GM12891 (cell line): ENCODE results near the gene HIRA.

ENCODE experiments used
- DNase-seq: peaks from one replicate; pipeline ENCODE4 v3.0.0; 2011; ENCODE audit warnings: low spot score; ENCODE audit not compliant: insufficient read length
- FAIRE-seq: peaks from 2 replicates; lab custom pipeline; 2011; peaks lifted over from hg19 to GRCh38; lab: Jason Lieb, UNC
- PAX5 ChIP-seq: IDR thresholded peaks from 2 replicates; pipeline ENCODE4 v1.6.1; 2011; ENCODE audit warnings: low read length, moderate library complexity, mild to moderate bottlenecking; ENCODE audit not compliant: insufficient read depth, severe bottlenecking
- POLR2A ChIP-seq: IDR thresholded peaks from 2 replicates; pipeline ENCODE4 v1.6.1; 2011; ENCODE audit warnings: low read depth, low read length, control low read depth
- POLR2AphosphoS5 ChIP-seq: IDR thresholded peaks from 2 replicates; pipeline ENCODE4 v1.6.1; 2011; ENCODE audit warnings: low read depth, low read length, control low read depth
- POU2F2 ChIP-seq: IDR thresholded peaks from 2 replicates; pipeline ENCODE4 v1.6.1; 2011; ENCODE audit warnings: low read depth, mild to moderate bottlenecking, control low read depth, low read length, moderate library complexity
- SPI1 ChIP-seq: IDR thresholded peaks from 2 replicates; pipeline ENCODE4 v1.6.1; 2011; ENCODE audit warnings: low read depth, low read length, control low read depth
- TAF1 ChIP-seq: IDR thresholded peaks from 2 replicates; pipeline ENCODE4 v1.6.1; 2011; ENCODE audit warnings: low read depth, low read length, control low read depth

Gene HIRA

GRCh38 chr22:19400881-19401280 lies 30.7 kb downstream of the HIRA start:
- no peak for FAIRE-seq
- no peak for TF ChIP-seq SPI1
- TF ChIP-seq TAF1: no peak
- TF ChIP-seq POLR2A: no peak
- no peak for TF ChIP-seq POU2F2
- TF ChIP-seq PAX5: no peak
- no peak for TF ChIP-seq POLR2AphosphoS5
- no peak for DNase-seq

GRCh38 chr22:19398652-19399051 lies 32.9 kb downstream of the HIRA start:
- no peak for TF ChIP-seq SPI1
- TF ChIP-seq TAF1: no peak
- TF ChIP-seq PAX5: no peak
- TF ChIP-seq POLR2AphosphoS5: no peak
- TF ChIP-seq POU2F2: no peak
- TF ChIP-seq POLR2A: no peak
- DNase-seq (no peak), FAIRE-seq (no peak)

GRCh38 chr22:19398206-19398605 lies 33.3 kb downstream of the HIRA start:
- DNase-seq: no peak
- no peak for FAIRE-seq
- TF ChIP-seq POLR2AphosphoS5 (no peak), POU2F2 (no peak), TAF1 (no peak), POLR2A (no peak), SPI1 (no peak), PAX5 (no peak)

GRCh38 chr22:19397734-19398104 lies 33.8 kb downstream of the HIRA start:
- FAIRE-seq (no peak), DNase-seq (no peak)
- TF ChIP-seq PAX5 (no peak), TAF1 (no peak), POU2F2 (no peak), SPI1 (no peak)

- FAIRE-seq (no peak), DNase-seq (no peak)
- TF ChIP-seq POLR2A (no peak), POLR2AphosphoS5 (no peak), POU2F2 (no peak)
These were observed 34.4 kb downstream of the HIRA start for GRCh38 chr22:19396934-19397733.

GRCh38 chr22:19396561-19396933 lies 35.0 kb downstream of the HIRA start:
- TF ChIP-seq TAF1 (no peak), POU2F2 (no peak), SPI1 (no peak), POLR2A (no peak), POLR2AphosphoS5 (no peak), PAX5 (no peak)
- no peak for FAIRE-seq
- DNase-seq: no peak

GRCh38 chr22:19395276-19395675 lies 36.3 kb downstream of the HIRA start:
- no peak for DNase-seq

GRCh38 chr22:19394274-19395050 lies 37.1 kb downstream of the HIRA start:
- FAIRE-seq: no peak
- no peak for TF ChIP-seq POLR2A
- no peak for TF ChIP-seq POLR2AphosphoS5
- no peak for TF ChIP-seq SPI1
- TF ChIP-seq TAF1: no peak
- no peak for TF ChIP-seq PAX5
- TF ChIP-seq POU2F2: no peak
- no peak for DNase-seq

More at GRCh38 chr22:19395276-19395675, 36.3 kb downstream of the HIRA start:
- FAIRE-seq: no peak
- no peak for TF ChIP-seq POLR2AphosphoS5
- no peak for TF ChIP-seq POLR2A
- no peak for TF ChIP-seq POU2F2
- TF ChIP-seq SPI1: no peak
- no peak for TF ChIP-seq TAF1
- TF ChIP-seq PAX5: no peak

GRCh38 chr22:19393704-19394103 lies 37.8 kb downstream of the HIRA start:
- FAIRE-seq (no peak), DNase-seq (no peak)
- TF ChIP-seq POU2F2 (no peak), PAX5 (no peak), POLR2AphosphoS5 (no peak), SPI1 (no peak), POLR2A (no peak), TAF1 (no peak)
